SK-MEL-5 (cell line): ENCODE measurements around the gene SRPK2. TPM values are rescaled to one million over a fixed set of nuclear protein-coding genes. Genes with fewer than 3 reads are reported as not detected.
"Not testable (repeated sequence)": the region's sequence is repeated elsewhere in the genome, so short reads cannot be mapped to it uniquely, and the experiment has no call there.

Experiments used
- DNase-seq: peaks from one replicate; pipeline ENCODE4 v3.0.0-alpha.2; 2016; ENCODE audit warnings: low read depth, low spot score
- in situ Hi-C: cut with HindIII; loops from 2 replicates; pipeline ENCODE4 v1.10.0; 2016; ENCODE audit warnings: low sequenced_read_pairs, high pct_unique_total_duplicates, low pct_unique_long_range_greater_than_20kb
- total RNA-seq: library from RNA; depleted of rRNA; stranded (reverse); fragments of >200 nt; shearing (Covaris generic); gene quantifications from 2 replicates; pipeline ENCODE4 v1.2.3, GENCODE V29; 2014

The SRPK2 gene
- total RNA-seq, 1 experiment from 2014 or later = 59.8 TPM

DNA sequence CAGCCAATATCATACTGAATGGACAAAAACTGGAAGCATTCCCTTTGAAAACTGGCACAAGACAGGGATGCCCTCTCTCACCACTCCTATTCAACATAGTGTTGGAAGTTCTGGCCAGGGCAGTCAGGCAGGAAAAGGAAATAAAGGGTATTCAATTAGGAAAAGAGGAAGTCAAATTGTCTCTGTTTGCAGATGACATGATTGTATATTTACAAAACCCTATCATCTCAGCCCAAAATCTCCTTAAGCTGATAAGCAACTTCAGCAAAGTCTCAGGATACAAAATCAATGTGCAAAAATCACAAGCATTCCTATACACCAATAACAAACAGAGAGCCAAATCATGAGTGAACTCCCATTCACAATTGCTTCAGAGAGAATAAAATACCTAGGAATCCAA lies 129.8 kb downstream of the SRPK2 start:
- DNase-seq, in situ Hi-C loops: not testable (repeated sequence)

DNA sequence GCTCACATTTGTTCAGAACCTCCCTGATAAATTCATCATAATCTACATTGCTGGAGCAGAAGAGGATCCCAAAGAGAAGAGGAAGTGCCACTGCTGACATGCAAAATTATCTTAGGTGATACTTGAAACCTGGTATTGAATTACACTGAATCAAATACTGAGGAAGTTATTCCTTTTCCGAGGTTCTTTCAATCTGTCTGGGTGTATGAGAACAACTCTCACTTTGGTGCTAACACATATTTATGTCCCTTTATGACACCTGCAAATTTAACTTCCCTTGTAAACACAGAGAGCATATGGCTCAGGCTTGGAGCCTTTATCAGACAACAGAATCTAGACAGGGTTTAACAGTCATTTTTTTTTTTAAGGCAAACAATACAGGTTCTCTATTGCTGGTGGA lies 131.4 kb downstream of the SRPK2 start:
- DNase-seq = no peak

DNA sequence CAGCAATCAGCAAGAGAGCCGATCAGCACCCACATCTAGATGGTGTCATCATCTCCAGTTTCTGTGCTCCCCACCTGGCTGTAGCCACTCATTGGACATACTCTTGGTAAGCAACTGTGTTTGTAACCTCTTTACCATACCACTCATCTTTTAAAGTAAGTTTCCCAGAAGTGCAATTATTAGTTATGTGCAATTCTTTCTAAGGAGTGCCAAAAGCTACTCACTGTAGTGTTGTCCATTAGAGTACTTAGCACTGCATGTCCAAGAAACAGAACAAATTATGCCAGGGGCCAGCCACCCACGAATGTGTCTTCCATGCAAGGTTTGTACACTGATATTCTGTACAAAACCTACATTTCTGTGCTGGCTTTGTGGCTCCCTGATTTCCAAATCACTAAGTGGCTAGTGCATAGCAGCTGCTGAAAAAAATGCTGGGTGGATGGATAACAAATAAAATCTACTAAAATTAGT lies 131.9 kb downstream of the SRPK2 start:
- no peak for DNase-seq
- in situ Hi-C loops = no loop called here

More for the DNA sequence above, 131.4 kb downstream of the SRPK2 start:
- in situ Hi-C loops = no loop called here

DNA sequence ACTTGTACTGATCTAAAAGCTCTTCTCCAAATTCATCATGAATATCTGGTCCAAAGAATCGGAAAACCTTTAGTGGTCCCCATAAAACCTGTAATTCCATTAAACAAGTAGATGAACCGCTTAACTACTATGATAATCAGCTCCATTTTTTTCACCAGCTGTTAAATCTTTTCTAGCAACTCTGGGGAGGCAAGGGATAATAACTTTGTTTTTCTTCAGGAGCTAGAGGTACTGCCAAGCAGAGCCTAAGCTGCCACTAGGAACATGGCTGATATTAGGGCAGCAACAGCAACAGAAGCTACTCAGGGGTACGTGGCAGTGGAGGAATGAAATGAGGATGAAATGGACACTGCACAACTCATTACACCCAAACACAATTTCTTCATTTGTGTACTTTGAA lies 138.0 kb downstream of the SRPK2 start:
- DNase-seq = no peak
- in situ Hi-C loops = no loop called here

DNA sequence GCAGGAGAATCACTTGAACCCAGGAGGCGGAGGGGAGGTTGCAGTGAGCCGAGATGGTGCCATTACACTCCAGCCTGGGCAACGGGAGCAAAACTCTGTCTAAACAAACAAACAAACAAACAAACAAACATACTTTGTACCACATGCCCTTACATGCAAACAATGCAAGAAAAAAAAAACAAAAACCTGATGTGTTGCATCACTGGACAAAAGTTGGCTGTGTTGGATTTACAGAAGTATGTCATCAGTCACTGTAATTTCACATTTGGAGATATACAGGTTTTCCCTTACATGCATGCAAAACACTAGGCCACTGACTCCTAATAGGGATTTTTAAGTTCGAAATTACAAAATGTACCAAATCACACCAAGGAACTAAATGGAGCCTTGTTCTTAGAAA lies 138.5 kb downstream of the SRPK2 start:
- in situ Hi-C loops = no loop called here
- DNase-seq = no peak

DNA sequence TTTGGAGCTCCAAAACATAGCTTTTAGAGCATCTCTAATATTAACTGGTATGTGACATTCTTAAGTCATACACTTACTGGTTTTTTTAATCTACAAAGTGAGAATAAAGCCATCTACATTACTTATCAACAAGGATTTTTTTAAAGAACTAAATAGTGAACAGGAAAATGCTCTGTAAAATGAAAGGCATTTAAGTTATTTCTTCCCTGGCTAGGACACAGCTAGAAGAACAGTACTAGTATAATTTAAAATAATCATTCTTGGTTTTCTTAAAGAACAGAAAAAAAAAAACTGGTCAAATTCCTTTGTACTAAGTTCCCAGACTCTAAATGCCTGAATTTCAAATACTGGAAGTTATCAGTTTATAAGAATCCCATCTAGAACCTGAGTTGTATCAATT lies 139.5 kb downstream of the SRPK2 start:
- in situ Hi-C loops = no loop called here
- DNase-seq = no peak

DNA sequence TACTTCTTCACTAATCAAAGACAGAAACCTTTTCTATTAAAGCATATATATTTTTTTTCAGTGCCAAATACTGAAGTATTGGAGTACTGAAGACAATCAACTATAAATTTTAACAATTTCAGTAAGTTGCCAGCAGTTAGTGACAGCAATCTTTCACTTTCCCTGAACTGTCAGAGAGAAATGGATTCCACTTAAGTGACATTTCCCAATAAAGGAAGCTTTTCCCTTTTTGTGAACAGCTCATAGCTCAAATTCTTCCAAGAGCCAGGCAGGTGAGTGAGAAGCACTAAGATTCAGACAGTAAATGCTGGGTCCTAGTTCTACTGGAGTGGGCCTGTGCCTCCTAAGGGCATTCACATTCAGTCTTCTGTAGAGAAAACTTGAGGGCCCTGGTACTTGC lies 142.0 kb downstream of the SRPK2 start:
- in situ Hi-C loops = no loop called here
- no peak for DNase-seq

DNA sequence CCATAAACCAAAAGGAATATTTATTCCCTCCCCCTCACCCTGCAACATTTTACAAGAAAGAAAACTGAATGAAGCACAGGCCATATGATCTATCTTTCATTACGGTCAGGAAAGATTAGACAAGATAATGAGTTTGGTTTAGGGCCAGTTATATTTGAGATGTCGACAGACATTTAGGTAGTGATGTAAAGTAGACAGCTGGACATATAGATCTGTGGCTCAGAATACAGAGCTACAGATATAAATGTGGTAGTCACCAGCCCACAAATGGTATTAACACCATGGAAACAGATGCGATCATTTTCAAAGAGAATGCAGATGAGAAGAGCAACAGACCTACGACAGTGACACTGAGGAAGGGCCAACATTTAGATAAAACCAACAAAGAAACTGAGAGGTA lies 142.5 kb downstream of the SRPK2 start:
- in situ Hi-C loops = no loop called here
- DNase-seq = no peak

DNA sequence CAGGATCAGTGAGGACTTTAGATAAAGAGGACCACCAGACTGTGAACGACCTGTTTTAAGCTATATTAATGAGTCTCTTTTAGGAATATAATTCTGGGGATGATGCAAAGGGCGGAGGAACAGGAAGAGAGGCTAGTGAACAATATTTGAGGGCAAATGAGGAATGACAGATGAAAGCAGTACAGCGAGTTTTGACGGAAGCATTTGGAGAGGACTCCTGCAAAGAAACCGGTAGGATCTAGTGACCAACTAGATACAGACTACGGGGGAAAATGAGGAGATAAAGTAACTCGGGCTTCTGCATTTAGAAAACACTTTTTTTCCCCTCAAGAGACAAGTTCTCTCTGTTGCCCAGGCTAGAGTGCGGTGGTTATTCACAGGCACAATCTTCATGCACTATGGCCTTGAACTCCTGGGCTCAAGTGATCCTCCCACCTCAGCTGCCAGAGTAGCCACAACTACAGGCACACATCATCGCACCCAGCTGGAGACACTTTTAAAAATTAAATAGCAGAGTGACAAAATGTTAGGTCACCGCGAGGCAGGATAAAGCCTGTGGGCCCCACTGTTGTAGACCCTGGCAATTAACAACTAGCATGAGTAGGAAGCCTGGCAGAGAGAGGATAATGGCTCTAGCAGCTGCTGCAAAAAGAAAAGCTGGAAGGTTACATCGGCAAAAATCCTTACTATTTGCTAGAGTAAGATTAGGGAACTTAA lies 143.2 kb downstream of the SRPK2 start:
- no peak for DNase-seq
- in situ Hi-C loops = no loop called here

DNA sequence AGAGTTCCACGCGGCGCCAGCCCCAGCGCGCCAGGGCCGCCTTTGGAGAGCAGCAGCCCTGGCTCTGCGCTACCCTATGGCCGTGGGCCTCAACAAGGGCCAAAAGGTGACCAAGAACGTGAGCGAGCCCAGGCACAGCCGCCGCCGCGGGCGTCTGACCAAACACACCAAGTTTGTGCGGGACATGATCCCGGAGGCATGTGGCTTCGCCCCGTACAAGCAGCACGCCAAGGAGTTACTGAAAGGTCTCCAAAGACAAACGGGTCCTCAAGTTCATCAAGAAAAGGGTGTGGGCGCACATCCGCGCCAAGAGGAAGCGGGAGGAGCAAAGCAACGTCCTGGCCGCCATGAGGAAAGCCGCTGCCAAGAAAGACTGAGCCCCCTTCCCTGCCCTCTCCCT lies 144.1 kb downstream of the SRPK2 start:
- DNase-seq = no peak
- in situ Hi-C loops = no loop called here

DNA sequence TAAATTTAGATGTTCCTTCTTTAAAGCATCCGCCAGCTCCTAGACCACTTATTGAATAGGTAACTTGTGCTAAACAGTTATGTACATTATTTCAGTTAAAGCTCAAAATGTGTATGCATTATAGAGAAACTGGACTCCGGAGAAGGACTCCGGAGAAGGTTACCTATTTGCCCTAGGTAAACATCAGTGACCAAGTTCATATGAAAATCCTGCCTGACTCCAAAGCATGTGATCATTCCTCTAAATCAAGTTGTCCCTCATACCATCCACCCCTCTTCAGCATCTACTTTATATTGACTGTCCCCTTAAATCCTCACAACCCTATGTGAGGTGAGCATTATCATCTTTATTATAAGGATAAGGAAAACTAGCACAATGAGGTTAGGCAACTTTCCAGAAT lies 147.5 kb downstream of the SRPK2 start:
- DNase-seq = no peak
- in situ Hi-C loops = no loop called here

DNA sequence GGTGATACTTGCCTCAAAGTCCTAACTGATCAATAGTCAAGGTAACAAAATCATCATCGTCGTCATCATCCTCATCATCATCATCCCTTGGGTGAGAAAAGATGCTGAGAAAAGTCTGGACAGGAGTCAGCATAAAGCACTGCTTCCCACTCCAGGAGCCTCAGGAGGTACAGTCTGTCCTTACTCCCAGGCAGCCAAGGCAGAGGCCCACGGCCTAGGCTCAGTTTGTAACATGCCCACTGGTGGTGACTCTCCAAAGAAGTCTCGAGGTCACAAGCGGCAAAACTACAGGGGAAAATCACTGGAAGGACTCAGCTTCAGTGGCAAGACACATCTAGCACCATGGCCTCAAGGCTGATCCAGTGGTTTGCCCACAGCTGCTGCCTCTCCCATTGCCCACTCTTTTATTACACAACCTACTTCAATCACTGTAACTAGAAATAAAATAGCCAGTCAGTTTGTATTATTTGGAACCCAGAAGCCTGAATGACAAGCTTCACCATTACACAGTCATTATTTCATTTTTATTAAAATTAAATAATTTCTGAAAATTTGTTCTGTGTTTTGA lies 150.4 kb downstream of the SRPK2 start:
- no peak for DNase-seq
- in situ Hi-C loops = no loop called here

DNA sequence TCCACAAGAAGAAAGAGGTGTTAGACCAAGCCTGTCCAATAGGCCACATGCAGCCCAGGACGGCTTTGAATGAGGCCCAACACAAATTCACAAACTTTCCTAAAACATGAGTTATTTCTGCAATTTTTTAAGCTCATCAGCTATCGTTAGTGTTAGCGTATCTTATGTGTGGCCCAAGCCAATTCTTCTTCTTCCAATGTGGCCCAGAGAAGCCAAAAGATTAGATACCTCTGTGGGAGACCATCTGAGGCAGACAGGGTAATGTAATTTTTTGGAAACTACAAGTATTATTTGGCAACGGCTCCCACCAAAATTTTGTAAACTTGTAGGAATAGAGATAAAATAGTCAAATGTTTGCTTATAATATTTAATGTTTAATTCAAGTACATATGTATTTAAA lies 153.8 kb downstream of the SRPK2 start:
- no peak for DNase-seq
- in situ Hi-C loops = no loop called here

DNA sequence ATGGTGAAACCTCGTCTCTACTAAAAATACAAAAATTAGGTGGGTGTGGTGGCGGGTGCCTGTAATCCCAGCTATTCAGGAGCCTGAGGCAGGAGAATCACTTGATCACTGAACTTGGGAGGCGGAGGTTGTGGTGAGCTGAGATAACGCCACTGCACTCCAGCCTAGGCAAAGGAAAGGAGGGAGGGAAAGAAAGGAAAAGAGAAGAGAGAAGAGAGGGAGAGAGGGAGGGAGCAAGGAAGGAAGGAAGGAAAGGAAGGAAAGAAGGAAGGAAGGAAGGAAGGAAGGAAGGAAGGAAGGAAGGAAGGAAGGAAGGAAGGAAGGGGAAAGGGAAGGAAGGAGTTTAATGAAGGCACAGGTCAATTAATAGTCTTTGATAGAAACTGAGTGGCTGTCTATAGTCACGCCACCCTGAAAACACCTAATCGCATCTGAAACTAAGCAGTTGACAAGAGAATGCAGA lies 155.9 kb downstream of the SRPK2 start:
- in situ Hi-C loops, DNase-seq: not testable (repeated sequence)

DNA sequence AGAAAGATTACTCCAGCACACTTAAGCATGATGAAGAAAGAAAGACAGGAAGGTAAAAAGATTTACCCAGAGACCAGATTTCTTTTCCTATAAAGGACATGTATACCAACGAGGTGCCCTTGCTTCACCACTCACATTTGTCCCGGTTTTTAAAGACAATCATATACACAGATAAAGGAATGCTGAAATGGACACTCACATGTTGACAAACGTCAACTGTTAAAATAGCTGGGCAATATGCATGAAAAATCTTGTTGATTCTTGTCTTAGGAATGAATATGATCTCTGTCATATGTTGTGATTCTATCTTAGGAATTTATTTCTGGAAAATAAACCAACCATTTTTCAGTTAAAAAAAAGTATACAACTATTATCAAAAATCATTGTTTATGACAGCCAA lies 158.2 kb downstream of the SRPK2 start:
- DNase-seq = no peak
- in situ Hi-C loops = no loop called here

DNA sequence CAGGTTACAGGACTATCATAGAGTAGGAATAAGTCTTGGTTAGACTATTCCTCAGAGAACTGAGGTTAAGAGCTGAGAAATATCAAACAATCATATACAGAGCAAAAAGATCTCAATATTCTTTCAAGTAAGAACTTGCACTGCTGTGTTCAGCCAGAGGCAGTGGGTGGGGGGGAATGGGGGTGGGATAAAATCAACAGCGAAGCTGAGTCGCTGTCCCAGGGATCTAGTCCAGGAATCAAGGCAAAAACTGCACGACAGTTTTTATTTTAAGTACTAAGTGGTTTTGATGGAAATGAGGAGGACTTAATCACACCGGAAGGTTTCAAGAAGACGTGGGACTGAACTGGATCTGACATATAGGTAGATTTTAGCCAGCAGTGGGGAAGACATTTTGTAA lies 159.1 kb downstream of the SRPK2 start:
- no peak for DNase-seq
- in situ Hi-C loops = no loop called here

DNA sequence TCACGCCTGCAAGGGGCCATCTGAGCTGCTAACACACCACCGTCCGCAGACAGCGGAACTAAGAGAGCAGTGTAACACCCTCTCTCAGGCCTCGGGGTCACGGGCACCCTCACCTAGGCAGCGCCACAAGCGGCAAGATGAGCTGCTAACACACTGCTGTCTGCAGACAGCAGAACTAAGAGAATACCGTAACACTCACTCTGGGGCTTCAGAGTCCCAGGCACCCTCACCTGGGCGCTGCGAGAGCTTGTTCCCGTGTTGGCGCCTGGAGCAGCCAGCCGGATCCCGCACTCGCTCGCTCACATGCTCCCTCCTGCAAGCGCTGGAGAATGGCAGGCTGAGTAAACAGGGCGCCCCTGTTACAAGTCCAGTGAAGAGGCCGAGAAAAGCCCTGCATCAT lies 160.2 kb downstream of the SRPK2 start:
- DNase-seq = no peak

DNA sequence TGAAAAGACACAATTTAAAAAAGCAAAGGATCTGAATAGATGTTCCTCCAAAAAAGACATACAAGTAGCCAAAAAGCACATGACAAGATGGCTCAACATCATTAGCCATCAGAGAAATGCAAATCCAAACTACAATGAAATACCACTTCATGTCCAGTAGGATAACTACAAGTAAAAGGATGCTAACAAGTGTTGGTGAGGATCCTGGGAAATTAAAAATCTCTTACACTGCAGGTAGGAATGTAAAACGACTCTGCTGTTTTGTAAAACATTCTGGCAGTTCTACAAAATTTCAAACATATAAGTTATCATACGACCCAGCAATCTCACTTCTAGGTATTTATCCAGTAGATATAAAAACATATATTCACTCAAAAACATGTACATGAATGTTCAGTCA lies 161.3 kb downstream of the SRPK2 start:
- no peak for DNase-seq
- in situ Hi-C loops = no loop called here

More for the DNA sequence above, 160.2 kb downstream of the SRPK2 start:
- in situ Hi-C loops = no loop called here

DNA sequence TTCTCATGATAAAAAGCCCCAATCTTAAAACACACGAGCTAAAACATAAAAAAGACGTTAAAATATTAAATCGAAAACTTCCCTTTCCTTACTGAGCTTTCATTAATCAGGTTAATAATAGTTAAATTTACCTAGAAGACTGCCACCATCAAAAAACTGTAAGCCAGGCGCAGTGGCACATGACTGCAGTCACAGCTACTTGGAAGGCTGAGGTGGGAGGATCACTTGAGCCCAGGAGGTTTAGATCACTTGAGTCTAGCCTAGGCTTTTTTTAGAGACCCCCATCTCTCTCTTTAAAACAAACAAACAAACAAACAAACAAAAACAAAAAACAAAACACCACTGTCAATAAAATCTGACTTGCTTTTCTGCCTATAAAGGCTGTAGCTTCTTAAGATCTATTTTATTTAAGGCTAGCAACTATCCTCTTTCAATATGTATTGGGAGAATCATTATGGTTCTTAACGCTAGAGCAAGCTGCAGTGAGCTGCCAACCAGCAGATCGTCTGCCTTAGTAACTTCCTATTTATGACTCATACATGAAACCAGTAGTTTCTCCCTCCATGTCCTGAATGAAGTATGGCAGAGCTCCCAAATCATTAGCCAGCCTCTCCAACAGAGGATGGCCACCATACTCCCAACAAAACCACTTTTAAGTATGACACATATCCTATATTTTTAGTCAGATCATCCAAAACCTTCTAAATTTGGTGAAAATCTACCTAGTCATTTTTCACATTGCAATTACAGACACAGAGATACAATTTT lies 163.7 kb downstream of the SRPK2 start:
- DNase-seq = peak; percentile 90
- in situ Hi-C loops = no loop called here
